Measurements from ENCODE around the gene F7. TPM values are rescaled to one million over a fixed set of nuclear protein-coding genes. Genes with fewer than 3 reads are reported as not detected.

Gene F7
- total and polyA plus RNA-seq, 5 donors from 2014 or later: not detected

DNA sequence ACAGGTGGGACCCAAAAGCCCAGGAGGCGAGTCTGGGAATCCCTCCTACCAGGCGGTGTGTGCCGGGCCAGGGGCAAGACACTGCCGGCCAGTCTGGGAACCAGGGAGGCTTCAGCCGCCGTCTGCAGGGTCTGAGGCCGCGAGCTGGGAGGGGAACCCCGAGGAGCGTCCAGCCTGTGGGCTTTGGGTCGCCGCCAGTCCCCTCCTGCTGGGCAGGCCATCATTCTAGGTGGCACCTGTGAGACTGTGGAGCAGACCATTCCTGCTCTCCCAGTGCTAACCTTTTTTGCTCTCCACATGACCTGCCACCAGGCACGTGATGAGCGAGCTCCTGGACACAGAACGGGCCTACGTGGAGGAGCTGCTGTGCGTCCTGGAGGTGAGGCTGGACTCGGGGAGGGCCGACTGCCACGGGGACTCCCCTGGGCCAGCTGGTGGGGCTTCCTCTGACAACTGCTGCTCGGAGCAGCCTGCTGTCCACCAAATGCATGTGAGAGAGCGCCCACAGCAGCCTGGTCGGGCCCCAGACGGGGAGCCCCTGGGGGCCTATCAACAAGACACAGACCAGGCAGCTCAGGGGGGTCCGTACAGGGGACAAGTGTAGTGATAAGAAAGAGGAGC, 24.6 kb upstream of the F7 start:
- no peaks in the 10 kb centered on the region for H3K4me1 Mint-ChIP-seq
- no peaks in the 10 kb centered on the region for H3K9me3 Mint-ChIP-seq
- Histone ChIP-seq H3K27me3 (ENCODE audit: control insufficient read depth, insufficient read depth, low read length) (no peaks in the 10 kb centered on the region), H3K27ac (ENCODE audit: insufficient read depth, low read length, poor library complexity, severe bottlenecking) (no peak overlapping the region), H3K9me3 (ENCODE audit: control insufficient read depth in 2 of 2, low read length in 2 of 2) (no peaks in the 10 kb centered on the region), H3K4me1 (ENCODE audit: control insufficient read depth, insufficient read depth, low read length, poor library complexity, severe bottlenecking) (no peaks in the 10 kb centered on the region), H3K4me3 (ENCODE audit: low read depth, low read length) (no peak overlapping the region), H3K36me3 (ENCODE audit: control insufficient read depth, insufficient read depth, low read length) (no peaks in the 10 kb centered on the region)
- peaks cover 4% of the 10 kb centered on the region for H3K36me3 Mint-ChIP-seq
- no peak overlapping the region for H3K4me3 Mint-ChIP-seq
- no peak overlapping the region for H3K27ac Mint-ChIP-seq
- no peak for ATAC-seq (ENCODE audit: low read depth in 2 of 2)
- DNase-seq: no peak
- H3K27me3 Mint-ChIP-seq: no peaks in the 10 kb centered on the region

- Histone ChIP-seq H3K4me1 (ENCODE audit: control insufficient read depth, insufficient read depth, low read length, poor library complexity, severe bottlenecking) (no peaks in the 10 kb centered on the region), H3K27me3 (ENCODE audit: control insufficient read depth, insufficient read depth, low read length) (no peaks in the 10 kb centered on the region), H3K9me3 (ENCODE audit: control insufficient read depth in 2 of 2, low read length in 2 of 2) (no peaks in the 10 kb centered on the region), H3K4me3 (ENCODE audit: low read depth, low read length) (no peak overlapping the region), H3K36me3 (ENCODE audit: control insufficient read depth, insufficient read depth, low read length) (no peaks in the 10 kb centered on the region), H3K27ac (ENCODE audit: insufficient read depth, low read length, poor library complexity, severe bottlenecking) (no peak overlapping the region)
- Mint-ChIP-seq H3K36me3 (peaks cover 3% of the 10 kb centered on the region), H3K27me3 (no peaks in the 10 kb centered on the region), H3K4me1 (no peaks in the 10 kb centered on the region), H3K9me3 (no peaks in the 10 kb centered on the region), H3K27ac (no peak overlapping the region), H3K4me3 (no peak overlapping the region)
- ATAC-seq (ENCODE audit: low read depth in 2 of 2) (no peak), DNase-seq (no peak)
These were observed 23.2 kb upstream of the F7 start for GRCh38 chr13:113082198-113083021.

DNA sequence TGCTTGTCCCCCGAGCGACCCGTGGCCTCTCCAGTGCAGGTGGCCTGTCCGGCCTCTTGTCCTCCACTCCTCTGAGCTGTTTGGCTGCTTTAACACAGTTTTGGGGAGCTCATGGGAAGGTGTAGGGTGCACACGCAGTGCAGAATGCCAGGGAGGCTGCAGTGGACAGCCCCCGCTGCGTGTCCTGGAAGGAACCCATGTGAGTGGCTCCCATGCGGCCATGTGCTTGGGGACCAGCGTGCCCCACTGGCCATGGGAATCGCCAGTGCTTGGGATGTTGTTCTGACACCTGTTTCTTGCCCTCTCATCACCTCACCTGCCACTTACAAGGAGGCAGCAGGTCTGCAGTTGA, 22.6 kb upstream of the F7 start:
- no peak overlapping the region for H3K27ac ChIP-seq (ENCODE audit: insufficient read depth, low read length, poor library complexity, severe bottlenecking)
- Mint-ChIP-seq H3K36me3 (no peaks in the 10 kb centered on the region), H3K27ac (no peak overlapping the region), H3K4me3 (no peak overlapping the region), H3K9me3 (no peaks in the 10 kb centered on the region), H3K4me1 (no peaks in the 10 kb centered on the region), H3K27me3 (no peaks in the 10 kb centered on the region)
- ATAC-seq (ENCODE audit: low read depth in 2 of 2): no peak
- H3K27me3 ChIP-seq (ENCODE audit: control insufficient read depth, insufficient read depth, low read length): no peaks in the 10 kb centered on the region
- no peak overlapping the region for H3K4me3 ChIP-seq (ENCODE audit: low read depth, low read length)
- DNase-seq: no peak
- H3K36me3 ChIP-seq (ENCODE audit: control insufficient read depth, insufficient read depth, low read length): no peaks in the 10 kb centered on the region
- H3K4me1 ChIP-seq (ENCODE audit: control insufficient read depth, insufficient read depth, low read length, poor library complexity, severe bottlenecking): no peaks in the 10 kb centered on the region
- H3K9me3 ChIP-seq (ENCODE audit: control insufficient read depth in 2 of 2, low read length in 2 of 2): no peaks in the 10 kb centered on the region

DNA sequence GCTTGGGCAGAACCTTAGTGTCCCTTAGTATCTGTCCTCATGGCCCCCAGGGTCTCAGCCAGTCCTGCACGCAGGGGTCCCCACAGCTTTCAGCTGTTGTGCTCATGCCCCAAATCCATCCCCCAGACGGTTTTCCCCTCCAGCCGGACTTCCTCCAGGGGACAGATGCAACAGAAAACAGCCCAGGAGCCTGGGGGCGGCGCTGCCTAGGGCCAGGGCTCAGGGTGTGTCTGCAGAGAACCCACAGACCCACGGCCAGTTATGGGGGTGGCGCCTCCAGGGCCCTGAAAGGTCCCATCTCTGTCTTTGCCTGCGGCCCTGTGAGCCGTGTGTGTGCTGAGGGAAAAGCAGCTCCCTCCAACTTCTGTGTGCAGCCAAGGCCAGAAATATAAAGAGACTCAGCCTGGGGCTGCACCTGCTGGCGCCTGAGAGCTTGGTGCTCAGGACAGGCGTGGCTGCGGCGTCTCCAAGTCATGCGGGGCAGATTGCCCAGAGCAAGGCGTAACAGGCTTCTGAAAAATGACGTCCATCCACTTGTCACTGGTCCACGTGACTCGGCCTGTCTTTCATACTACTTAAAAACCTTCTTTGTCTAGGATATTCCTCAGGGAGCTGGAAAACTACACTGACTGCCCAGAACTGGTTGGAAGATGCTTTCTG, 22.1 kb upstream of the F7 start:
- no peaks in the 10 kb centered on the region for H3K36me3 Mint-ChIP-seq
- ATAC-seq (ENCODE audit: low read depth in 2 of 2) (no peak), DNase-seq (no peak)
- no peaks in the 10 kb centered on the region for H3K9me3 ChIP-seq (ENCODE audit: control insufficient read depth in 2 of 2, low read length in 2 of 2)
- H3K27ac ChIP-seq (ENCODE audit: insufficient read depth, low read length, poor library complexity, severe bottlenecking): no peak overlapping the region
- no peaks in the 10 kb centered on the region for H3K4me1 Mint-ChIP-seq
- H3K36me3 ChIP-seq (ENCODE audit: control insufficient read depth, insufficient read depth, low read length): no peaks in the 10 kb centered on the region
- H3K27me3 ChIP-seq (ENCODE audit: control insufficient read depth, insufficient read depth, low read length): no peaks in the 10 kb centered on the region
- H3K4me3 Mint-ChIP-seq: no peak overlapping the region
- H3K4me3 ChIP-seq (ENCODE audit: low read depth, low read length): no peak overlapping the region
- no peak overlapping the region for H3K27ac Mint-ChIP-seq
- H3K4me1 ChIP-seq (ENCODE audit: control insufficient read depth, insufficient read depth, low read length, poor library complexity, severe bottlenecking): no peaks in the 10 kb centered on the region
- no peaks in the 10 kb centered on the region for H3K9me3 Mint-ChIP-seq
- H3K27me3 Mint-ChIP-seq: no peaks in the 10 kb centered on the region

DNA sequence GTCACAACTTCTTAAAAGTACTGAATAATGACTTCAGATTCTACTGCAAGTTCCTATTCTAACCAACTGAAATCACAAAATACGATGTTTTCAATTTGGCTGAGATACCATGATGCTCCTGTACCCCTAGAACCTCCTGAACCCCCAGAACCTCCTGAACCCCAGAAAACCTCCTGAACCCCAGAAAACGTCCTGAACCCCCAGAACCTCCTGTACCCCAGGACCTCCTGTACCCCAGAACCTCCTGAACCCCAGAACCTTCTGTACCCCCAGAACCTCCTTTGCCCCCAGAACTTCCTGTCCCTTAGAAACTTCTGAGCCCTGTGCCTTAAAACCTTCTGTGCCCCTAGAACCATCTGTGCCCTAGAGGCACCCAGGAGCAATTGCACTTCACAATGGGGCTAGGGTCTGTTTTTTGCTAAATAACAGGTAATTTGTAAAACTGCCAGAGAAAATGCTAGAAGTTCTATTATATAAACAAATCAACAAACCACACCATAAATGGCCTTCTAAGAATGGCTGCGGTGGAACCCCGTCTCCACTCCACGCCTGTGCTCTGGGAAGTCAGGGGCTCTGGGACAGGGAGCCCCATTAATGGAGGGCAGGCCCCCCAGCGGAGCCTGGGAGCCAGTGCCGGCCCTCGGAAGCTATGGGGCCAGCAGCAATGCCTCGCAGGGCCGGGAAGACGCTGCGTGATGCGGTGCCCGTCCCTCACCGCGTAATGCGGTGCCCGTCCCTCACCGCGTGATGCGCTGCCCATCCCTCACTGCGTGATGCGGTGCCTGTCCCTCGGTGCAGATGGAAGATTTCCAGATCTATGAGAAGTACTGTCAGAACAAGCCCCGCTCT, 21.3 kb upstream of the F7 start:
- no peak overlapping the region for H3K4me3 ChIP-seq (ENCODE audit: low read depth, low read length)
- no peak overlapping the region for H3K4me3 Mint-ChIP-seq
- no peaks in the 10 kb centered on the region for H3K27me3 Mint-ChIP-seq
- no peak for DNase-seq
- no peaks in the 10 kb centered on the region for H3K27me3 ChIP-seq (ENCODE audit: control insufficient read depth, insufficient read depth, low read length)
- no peaks in the 10 kb centered on the region for H3K36me3 Mint-ChIP-seq
- H3K27ac ChIP-seq (ENCODE audit: insufficient read depth, low read length, poor library complexity, severe bottlenecking): no peak overlapping the region
- no peaks in the 10 kb centered on the region for H3K4me1 ChIP-seq (ENCODE audit: control insufficient read depth, insufficient read depth, low read length, poor library complexity, severe bottlenecking)
- H3K4me1 Mint-ChIP-seq: no peaks in the 10 kb centered on the region
- H3K9me3 ChIP-seq (ENCODE audit: control insufficient read depth in 2 of 2, low read length in 2 of 2): no peaks in the 10 kb centered on the region
- ATAC-seq (ENCODE audit: low read depth in 2 of 2): no peak
- H3K9me3 Mint-ChIP-seq: no peaks in the 10 kb centered on the region
- no peaks in the 10 kb centered on the region for H3K36me3 ChIP-seq (ENCODE audit: control insufficient read depth, insufficient read depth, low read length)
- no peak overlapping the region for H3K27ac Mint-ChIP-seq

DNA sequence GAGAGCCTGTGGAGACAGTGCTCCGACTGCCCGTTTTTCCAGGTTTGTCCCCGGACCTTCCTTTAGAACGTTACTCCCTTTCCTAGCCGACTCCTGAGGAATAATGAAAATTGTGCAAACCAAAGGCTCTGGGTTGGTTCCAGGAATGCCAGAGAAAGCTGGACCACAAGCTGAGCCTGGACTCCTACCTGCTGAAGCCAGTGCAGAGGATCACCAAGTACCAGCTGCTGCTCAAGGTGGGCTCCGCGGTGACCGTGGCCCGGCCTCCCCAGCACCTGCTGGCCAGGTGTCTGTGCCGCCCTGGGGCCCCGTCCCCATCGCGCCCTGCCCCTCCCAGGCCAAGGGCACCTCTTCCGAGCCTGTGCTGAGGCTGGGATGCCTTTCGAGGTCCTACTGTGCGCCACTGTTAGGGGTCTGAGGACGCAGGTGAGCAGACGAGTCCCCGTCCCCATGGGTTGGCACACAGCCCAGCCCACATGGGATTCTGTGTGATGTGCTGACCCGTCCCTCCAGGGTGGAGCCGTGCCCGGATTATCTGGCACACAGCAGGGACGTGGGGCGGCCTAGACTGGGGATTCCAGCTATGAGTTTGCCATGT, 20.5 kb upstream of the F7 start:
- Histone ChIP-seq H3K36me3 (ENCODE audit: control insufficient read depth, insufficient read depth, low read length) (no peaks in the 10 kb centered on the region), H3K27ac (ENCODE audit: insufficient read depth, low read length, poor library complexity, severe bottlenecking) (no peak overlapping the region), H3K9me3 (ENCODE audit: control insufficient read depth in 2 of 2, low read length in 2 of 2) (no peaks in the 10 kb centered on the region), H3K4me3 (ENCODE audit: low read depth, low read length) (no peak overlapping the region), H3K4me1 (ENCODE audit: control insufficient read depth, insufficient read depth, low read length, poor library complexity, severe bottlenecking) (no peaks in the 10 kb centered on the region), H3K27me3 (ENCODE audit: control insufficient read depth, insufficient read depth, low read length) (no peaks in the 10 kb centered on the region)
- Mint-ChIP-seq H3K4me1 (no peaks in the 10 kb centered on the region), H3K36me3 (no peaks in the 10 kb centered on the region), H3K27me3 (no peaks in the 10 kb centered on the region), H3K9me3 (no peaks in the 10 kb centered on the region), H3K4me3 (no peak overlapping the region), H3K27ac (no peak overlapping the region)
- ATAC-seq (ENCODE audit: low read depth in 2 of 2) (no peak), DNase-seq (no peak)

DNA sequence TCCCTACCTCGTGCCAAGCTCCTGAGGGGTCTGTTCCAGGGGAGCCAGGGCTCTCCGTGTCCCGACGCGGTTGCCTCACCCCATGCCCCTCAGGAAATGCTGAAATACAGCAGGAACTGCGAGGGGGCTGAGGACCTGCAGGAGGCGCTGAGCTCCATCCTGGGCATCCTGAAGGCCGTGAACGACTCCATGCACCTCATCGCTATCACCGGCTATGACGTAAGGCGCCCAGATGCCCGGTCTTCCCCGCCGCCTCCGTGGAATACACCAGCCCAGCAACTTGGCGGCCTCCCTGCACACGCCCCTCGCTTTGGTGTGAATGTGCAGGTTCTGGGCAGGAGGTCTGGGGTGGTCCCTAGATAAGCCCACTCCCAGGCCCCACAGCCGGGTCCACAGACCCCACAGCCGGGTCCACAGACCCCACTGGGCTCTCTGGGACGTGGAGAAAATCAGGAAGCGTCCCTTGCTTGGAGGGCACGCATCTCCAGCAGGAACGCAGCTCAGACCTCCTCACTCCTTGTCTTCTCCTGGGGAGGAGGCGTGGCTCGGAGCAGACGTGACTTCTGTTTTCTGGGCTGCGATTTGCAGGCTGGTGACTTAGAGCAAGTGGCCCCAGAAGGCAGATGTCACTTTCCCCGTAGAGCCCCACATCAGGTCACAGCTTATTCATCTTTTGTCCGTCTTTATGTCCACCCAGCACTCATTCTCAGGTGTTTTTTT, 19.4 kb upstream of the F7 start:
- H3K27me3 ChIP-seq (ENCODE audit: control insufficient read depth, insufficient read depth, low read length): no peaks in the 10 kb centered on the region
- H3K27ac ChIP-seq (ENCODE audit: insufficient read depth, low read length, poor library complexity, severe bottlenecking): no peak overlapping the region
- H3K4me3 ChIP-seq (ENCODE audit: low read depth, low read length): no peak overlapping the region
- H3K9me3 ChIP-seq (ENCODE audit: control insufficient read depth in 2 of 2, low read length in 2 of 2): no peaks in the 10 kb centered on the region
- H3K4me3 Mint-ChIP-seq: no peak overlapping the region
- no peaks in the 10 kb centered on the region for H3K4me1 ChIP-seq (ENCODE audit: control insufficient read depth, insufficient read depth, low read length, poor library complexity, severe bottlenecking)
- H3K9me3 Mint-ChIP-seq: no peaks in the 10 kb centered on the region
- no peak for DNase-seq
- H3K27me3 Mint-ChIP-seq: no peaks in the 10 kb centered on the region
- H3K36me3 Mint-ChIP-seq: no peaks in the 10 kb centered on the region
- H3K36me3 ChIP-seq (ENCODE audit: control insufficient read depth, insufficient read depth, low read length): no peaks in the 10 kb centered on the region
- H3K4me1 Mint-ChIP-seq: no peaks in the 10 kb centered on the region
- no peak for ATAC-seq (ENCODE audit: low read depth in 2 of 2)
- no peak overlapping the region for H3K27ac Mint-ChIP-seq
